ENCODE data around the gene TRIOBP.

TRIOBP gene

DNA sequence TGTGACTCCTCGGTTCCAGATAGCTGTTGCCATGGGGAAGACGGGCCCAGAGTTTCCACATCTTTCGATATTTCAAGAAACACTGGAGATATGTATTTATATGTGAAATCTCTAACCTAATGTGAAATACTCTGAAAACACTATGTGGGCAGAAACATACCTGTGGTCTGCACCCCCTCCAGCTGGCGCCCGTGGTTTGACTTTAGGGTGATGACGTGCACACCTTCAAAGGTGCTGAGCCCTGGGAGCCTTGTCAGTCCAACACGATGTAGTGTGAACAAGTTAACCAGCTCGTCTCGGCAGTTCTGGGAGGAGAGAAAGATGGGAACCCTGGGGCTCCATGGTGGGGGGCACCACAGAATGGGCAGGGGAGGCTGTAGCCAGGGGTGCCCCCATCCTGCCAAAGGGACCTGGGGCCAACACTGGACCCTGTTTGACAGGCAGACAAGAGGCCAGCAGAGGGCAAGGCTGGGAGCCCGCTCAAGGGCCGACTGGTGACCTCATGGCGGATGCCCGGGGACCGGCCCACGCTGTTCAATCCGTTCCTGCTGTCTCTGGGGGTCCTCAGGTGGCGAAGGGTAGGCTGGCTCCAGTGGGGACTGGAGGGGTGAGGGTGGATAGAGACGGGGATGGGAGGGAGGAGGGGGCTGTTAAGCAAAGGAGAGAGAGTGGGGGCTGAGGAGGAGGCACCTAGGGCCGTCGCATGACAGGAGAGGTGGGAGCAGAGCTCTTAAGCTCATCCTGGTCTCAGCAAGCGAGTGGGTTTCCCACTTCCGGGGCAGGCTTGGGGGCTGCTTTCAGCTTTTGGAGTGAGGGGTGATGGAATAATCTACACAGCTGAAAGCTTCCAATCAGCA is 43.8 kb downstream of the TRIOBP start:
- no peak for TF ChIP-seq ZNF274 (IDR thresholded peaks at IDR 0.05; ENCODE audit: low read depth, low read length)
- H3K4me3 ChIP-seq (ENCODE audit: low read length) = no peak overlapping the region

- no peak for TF ChIP-seq ZNF274 (IDR thresholded peaks at IDR 0.05; ENCODE audit: low read depth, low read length)
- no peak overlapping the region for H3K4me3 ChIP-seq (ENCODE audit: low read length)
These were observed 44.5 kb downstream of the TRIOBP start for GRCh38 chr22:37741312-37741795.

- TF ChIP-seq ZNF274 (IDR thresholded peaks at IDR 0.05; ENCODE audit: low read depth, low read length) = no peak
- H3K4me3 ChIP-seq (ENCODE audit: low read length) = no peak overlapping the region
These were observed 45.7 kb downstream of the TRIOBP start for GRCh38 chr22:37742376-37743171.

DNA sequence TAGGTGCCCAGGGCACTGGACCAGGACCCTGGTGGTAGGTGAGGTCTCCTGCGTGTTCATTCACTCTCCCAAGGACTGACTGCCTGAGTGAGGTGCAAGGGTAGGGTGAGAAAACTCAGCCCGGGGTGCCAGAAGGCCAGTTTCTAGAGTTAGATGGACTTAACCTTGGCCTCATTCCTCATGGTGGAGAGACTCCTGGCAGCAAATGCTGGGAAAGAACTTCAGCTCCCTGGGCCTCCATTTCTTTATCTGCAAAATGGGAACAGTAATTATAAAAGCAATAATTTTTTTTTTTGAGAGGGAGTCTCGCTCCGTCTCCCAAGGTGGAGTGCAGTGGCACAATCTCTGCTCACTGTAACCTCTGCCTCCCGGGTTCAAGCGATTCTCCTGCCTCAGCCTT is 47.7 kb downstream of the TRIOBP start:
- H3K4me3 ChIP-seq (ENCODE audit: low read length) = no peak overlapping the region
- TF ChIP-seq ZNF274 (IDR thresholded peaks at IDR 0.05; ENCODE audit: low read depth, low read length) = no peak

GRCh38 chr22:37745548-37746365 is 48.9 kb downstream of the TRIOBP start:
- H3K4me3 ChIP-seq (ENCODE audit: low read length) = peak overlapping the region; percentile 93
- TF ChIP-seq ZNF274 (IDR thresholded peaks at IDR 0.05; ENCODE audit: low read depth, low read length) = no peak

GRCh38 chr22:37746366-37747079 is 49.7 kb downstream of the TRIOBP start:
- TF ChIP-seq ZNF274 (IDR thresholded peaks at IDR 0.05; ENCODE audit: low read depth, low read length) = no peak
- H3K4me3 ChIP-seq (ENCODE audit: low read length) = peak overlapping the region; percentile 93

DNA sequence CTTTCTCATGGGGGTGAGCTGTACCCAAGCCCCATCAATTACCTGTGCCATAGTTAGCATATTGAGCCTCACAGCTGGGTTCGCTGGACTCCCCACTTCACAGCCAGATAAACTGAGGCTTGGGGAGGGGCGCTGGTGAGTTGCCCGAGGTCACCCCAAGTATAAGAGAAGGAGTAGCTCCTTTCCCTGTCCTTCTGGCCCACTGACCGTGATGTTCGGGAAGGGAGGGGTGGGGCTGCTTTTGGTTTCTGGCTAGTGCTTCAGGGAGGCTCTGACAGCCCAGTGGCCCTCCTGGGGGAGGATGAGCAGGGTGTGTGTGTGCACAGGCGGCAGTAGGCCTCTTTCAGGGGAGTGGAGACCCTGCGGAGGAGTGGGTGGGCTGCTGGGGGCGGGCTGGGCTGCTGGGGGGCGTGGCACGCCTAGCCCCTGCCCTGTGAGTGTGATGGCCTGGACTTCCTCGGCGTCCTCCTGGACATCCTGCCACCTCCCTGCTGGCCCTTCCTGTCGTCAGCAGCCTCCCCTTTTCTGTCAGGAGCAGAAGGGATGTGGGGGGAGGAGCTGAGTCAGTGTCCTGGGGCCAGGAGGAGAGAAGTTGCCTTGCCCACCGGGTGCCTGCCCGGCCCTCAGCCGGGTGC is 50.3 kb downstream of the TRIOBP start:
- no peak for TF ChIP-seq ZNF274 (IDR thresholded peaks at IDR 0.05; ENCODE audit: low read depth, low read length)

GRCh38 chr22:37747715-37748100 is 50.9 kb downstream of the TRIOBP start:
- no peak for TF ChIP-seq ZNF274 (IDR thresholded peaks at IDR 0.05; ENCODE audit: low read depth, low read length)
- no peak overlapping the region; the same call in 1 of the 2 replicates for H3K4me3 ChIP-seq (ENCODE audit: low read length)

More for the DNA sequence above, 50.3 kb downstream of the TRIOBP start:
- H3K4me3 ChIP-seq (ENCODE audit: low read length) = peak overlapping the region; percentile 93

GRCh38 chr22:37748659-37749058 is 51.8 kb downstream of the TRIOBP start:
- H3K4me3 ChIP-seq (ENCODE audit: low read length) = no peak overlapping the region

DNA sequence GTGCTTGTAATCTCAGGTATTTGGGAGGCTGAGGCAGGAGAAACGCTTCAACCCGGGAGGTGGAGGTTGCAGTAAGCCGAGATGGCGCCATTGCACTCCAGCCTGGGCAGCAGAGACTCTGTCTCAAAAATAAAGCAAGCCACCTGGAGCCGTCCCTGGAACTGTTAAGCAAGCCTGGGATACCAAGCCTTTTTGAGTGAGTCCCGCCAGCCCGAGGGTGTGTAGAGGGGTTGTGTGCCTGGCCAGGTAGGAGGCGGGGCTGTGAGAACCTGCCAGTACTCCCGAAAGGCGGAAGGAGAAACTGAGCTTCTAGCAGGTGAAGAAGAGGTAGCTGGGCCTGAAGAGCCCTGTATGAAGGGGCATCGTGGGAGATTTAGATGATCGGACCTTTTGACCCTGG is 52.4 kb downstream of the TRIOBP start:
- TF ChIP-seq ZNF274 (IDR thresholded peaks at IDR 0.05; ENCODE audit: low read depth, low read length) = no peak
- no peak overlapping the region for H3K4me3 ChIP-seq (ENCODE audit: low read length)

More at GRCh38 chr22:37748659-37749058, 51.8 kb downstream of the TRIOBP start:
- no peak for TF ChIP-seq ZNF274 (IDR thresholded peaks at IDR 0.05; ENCODE audit: low read depth, low read length)

GRCh38 chr22:37749831-37750595 is 53.2 kb downstream of the TRIOBP start:
- H3K4me3 ChIP-seq (ENCODE audit: low read length) = no peak overlapping the region
- TF ChIP-seq ZNF274 (IDR thresholded peaks at IDR 0.05; ENCODE audit: low read depth, low read length) = no peak

DNA sequence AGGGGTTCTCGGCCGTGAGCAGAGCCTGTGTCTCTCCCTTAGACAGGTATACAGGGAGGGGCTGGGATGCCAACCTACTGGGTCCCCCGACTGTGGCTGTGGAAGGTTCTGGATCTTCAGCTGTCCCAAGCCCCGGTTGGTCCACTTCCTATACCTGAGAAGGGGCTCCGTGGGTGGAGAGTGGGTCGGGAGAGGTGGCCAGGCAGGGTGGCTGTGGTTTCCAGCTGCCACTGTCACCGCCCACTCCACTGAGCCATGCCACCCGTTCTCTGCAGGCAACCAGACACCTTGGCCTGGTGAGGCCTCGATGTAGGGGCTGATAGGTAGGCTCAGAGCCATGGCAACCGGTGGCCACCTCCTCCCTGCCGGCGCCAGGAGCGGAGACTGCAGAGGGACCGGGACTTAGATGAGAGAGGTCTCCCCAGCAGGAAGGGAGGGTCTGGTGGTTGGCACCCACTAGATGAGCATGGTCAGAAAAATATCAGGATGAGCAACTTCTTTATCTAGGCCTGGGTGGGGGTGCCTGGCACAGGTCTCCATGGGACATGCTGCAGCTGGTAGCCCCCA is 53.8 kb downstream of the TRIOBP start:
- TF ChIP-seq ZNF274 (IDR thresholded peaks at IDR 0.05; ENCODE audit: low read depth, low read length) = no peak
- no peak overlapping the region for H3K4me3 ChIP-seq (ENCODE audit: low read length)
